Neural progenitor cell (in vitro differentiated cells): ENCODE measurements around the gene TMEM50B.

Source experiments
- EZH2 ChIP-seq: fragments of 200-600 bp; sonication (generic); IDR thresholded peaks from 2 replicates; pipeline ENCODE4 v1.6.1; 2017; ENCODE audit warnings: antibody characterized with exemption, mild to moderate bottlenecking, moderate library complexity
- TF ChIP-seq, protein P1 (sequence below): fragments of 200-600 bp; sonication (generic); IDR thresholded peaks from 2 replicates; pipeline ENCODE4 v1.5.1; 2017; ENCODE audit warnings: antibody characterized with exemption, mild to moderate bottlenecking

DNA sequence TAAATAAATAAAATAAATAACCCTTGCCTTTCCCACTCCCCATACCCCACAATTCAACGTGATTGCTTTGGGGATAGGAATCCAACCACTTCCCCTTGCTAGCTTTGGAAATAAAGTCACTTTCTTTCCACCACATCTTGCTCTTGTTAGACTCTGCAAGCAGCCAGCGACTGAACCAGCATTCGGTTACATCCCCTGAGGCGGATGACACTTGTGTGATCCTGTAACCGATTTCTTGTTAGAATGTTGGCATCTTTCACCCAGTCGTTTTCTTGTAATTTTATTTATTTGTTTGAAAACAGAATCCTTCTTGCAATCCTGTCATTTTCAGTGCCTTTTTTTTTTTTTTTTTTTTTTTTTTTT is 78.2 kb downstream of the TMEM50B start:
- TF ChIP-seq, protein P1, sequence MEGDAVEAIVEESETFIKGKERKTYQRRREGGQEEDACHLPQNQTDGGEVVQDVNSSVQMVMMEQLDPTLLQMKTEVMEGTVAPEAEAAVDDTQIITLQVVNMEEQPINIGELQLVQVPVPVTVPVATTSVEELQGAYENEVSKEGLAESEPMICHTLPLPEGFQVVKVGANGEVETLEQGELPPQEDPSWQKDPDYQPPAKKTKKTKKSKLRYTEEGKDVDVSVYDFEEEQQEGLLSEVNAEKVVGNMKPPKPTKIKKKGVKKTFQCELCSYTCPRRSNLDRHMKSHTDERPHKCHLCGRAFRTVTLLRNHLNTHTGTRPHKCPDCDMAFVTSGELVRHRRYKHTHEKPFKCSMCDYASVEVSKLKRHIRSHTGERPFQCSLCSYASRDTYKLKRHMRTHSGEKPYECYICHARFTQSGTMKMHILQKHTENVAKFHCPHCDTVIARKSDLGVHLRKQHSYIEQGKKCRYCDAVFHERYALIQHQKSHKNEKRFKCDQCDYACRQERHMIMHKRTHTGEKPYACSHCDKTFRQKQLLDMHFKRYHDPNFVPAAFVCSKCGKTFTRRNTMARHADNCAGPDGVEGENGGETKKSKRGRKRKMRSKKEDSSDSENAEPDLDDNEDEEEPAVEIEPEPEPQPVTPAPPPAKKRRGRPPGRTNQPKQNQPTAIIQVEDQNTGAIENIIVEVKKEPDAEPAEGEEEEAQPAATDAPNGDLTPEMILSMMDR, result no peak
- no peak for TF ChIP-seq EZH2
